Measurements from ENCODE around the gene MPST. TPM values are rescaled to one million over a fixed set of nuclear protein-coding genes. Genes with fewer than 3 reads are reported as not detected.

The MPST gene
- total RNA-seq, 1 experiment from 2014 or later, result 73.0 TPM

- CTCF ChIA-PET, result no interaction called here
- intact Hi-C loops (cut with micrococcal nuclease; ENCODE audit: unreplicated experiment), result no loop called here
- Mint-ChIP-seq H3K9me3 (ENCODE audit: low read depth, unreplicated experiment) (no peaks in the 10 kb centered on the region), H3K36me3 (ENCODE audit: insufficient read depth, unreplicated experiment) (no peaks in the 10 kb centered on the region), H3K4me1 (ENCODE audit: low read depth, unreplicated experiment) (peaks cover 25% of the 10 kb centered on the region), H3K27me3 (ENCODE audit: unreplicated experiment) (peaks cover 8% of the 10 kb centered on the region), H3K27ac (ENCODE audit: unreplicated experiment) (no peak overlapping the region), H3K4me3 (ENCODE audit: low read depth, unreplicated experiment) (no peak overlapping the region)
- TF ChIP-seq CTCF (IDR thresholded peaks at IDR 0.05; ENCODE audit: unreplicated experiment), result no peak
- no peak for DNase-seq
- BruUV-seq (replicated peaks), result no TSS peak
Measured at GRCh38 chr22:37059876-37060449, 40.4 kb downstream of the MPST start.

DNA sequence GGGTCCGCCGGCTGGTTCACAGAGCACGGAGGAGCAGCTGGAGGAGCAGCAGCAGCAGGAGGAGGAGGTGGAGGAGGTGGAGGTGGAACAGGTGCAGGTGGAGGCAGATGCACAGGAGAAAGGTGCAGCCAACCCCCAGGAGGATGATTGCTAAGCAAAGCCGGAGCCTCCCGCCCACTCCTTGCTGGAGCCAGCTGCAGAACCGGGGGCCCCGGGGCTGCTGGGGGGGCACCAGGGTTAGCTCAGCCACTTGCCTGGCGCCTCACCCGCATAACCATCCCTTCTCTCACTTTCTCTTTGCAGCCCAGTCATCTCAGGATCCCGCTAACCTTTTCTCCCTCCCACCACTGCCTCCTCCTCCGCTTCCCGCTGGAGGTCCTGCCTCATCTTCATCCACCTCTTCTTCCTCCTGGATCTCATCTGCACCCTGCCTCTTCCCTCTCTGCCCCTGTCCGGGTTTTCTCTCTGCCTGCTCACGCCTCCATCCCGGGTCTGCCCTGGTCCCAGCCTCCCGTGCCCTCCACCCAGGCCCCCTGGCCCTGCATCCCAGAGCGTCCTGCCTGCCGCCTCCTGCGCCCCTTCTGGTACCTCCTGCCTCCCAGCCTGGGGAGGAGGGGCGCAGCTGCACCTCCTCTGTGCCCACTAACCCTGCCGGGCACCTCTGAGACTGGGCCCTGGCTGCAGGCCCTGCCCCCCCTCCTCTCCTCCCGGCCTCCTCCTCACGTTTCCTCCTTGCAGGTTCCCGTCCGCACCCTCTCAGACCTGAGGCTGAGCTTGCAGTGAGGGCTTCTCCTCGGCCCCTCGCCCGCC lies 41.5 kb downstream of the MPST start:
- Mint-ChIP-seq H3K4me1 (ENCODE audit: low read depth, unreplicated experiment) (peaks cover 30% of the 10 kb centered on the region), H3K4me3 (ENCODE audit: low read depth, unreplicated experiment) (no peak overlapping the region), H3K9me3 (ENCODE audit: low read depth, unreplicated experiment) (no peaks in the 10 kb centered on the region), H3K27me3 (ENCODE audit: unreplicated experiment) (peaks cover 10% of the 10 kb centered on the region), H3K36me3 (ENCODE audit: insufficient read depth, unreplicated experiment) (no peaks in the 10 kb centered on the region), H3K27ac (ENCODE audit: unreplicated experiment) (no peak overlapping the region)
- CTCF ChIA-PET, result no interaction called here
- no TSS peak for BruUV-seq (replicated peaks)
- DNase-seq, result no peak
- intact Hi-C loops (cut with micrococcal nuclease; ENCODE audit: unreplicated experiment), result no loop called here
- TF ChIP-seq CTCF (IDR thresholded peaks at IDR 0.05; ENCODE audit: unreplicated experiment), result no peak

DNA sequence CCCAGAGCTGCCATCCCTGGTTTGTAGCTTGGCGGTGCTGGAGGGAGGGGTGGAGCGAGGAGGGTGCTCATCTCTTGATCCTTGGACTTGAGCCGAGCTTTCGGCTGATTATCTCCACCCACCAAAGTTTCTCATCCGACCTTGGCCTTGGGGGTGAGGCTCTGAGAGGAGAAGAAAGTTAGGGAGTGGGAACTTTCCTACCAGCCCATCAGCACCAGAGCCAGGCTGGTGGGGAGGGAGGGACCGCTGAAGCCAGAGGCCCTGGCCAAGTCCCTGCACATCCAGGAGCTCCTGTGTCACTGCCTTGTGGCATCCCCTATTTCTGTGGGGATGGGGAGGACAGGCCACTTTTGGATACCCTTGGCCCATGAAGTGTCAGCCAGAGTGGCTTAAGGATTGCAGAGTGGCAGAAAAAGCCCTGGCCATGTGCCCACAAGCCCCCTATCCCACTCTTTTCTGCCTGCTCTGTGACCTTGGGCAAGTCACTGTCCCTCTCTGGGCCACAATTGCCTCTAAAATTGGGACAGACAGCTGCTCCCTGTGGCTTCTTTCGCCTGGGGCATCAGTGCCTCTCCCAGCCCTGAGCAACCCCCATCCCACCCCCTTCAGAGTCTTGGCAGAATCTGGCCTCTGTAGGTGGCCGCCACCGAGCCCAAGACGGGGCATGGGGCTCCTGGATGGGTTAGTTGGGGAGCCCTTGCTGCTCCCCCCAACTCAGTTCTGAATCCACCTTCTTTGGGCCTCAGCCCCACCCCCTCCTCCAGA lies 42.3 kb downstream of the MPST start:
- Mint-ChIP-seq H3K27ac (ENCODE audit: unreplicated experiment) (no peak overlapping the region), H3K4me3 (ENCODE audit: low read depth, unreplicated experiment) (no peak overlapping the region), H3K4me1 (ENCODE audit: low read depth, unreplicated experiment) (peaks cover 30% of the 10 kb centered on the region), H3K36me3 (ENCODE audit: insufficient read depth, unreplicated experiment) (no peaks in the 10 kb centered on the region), H3K27me3 (ENCODE audit: unreplicated experiment) (peaks cover 15% of the 10 kb centered on the region), H3K9me3 (ENCODE audit: low read depth, unreplicated experiment) (no peaks in the 10 kb centered on the region)
- no peak for TF ChIP-seq CTCF (IDR thresholded peaks at IDR 0.05; ENCODE audit: unreplicated experiment)
- BruUV-seq (replicated peaks), result no TSS peak
- CTCF ChIA-PET, result no interaction called here
- intact Hi-C loops (cut with micrococcal nuclease; ENCODE audit: unreplicated experiment), result no loop called here
- no peak for DNase-seq

GRCh38 chr22:37062376-37062675 lies 42.8 kb downstream of the MPST start:
- CTCF ChIA-PET, result no interaction called here
- Mint-ChIP-seq H3K27me3 (ENCODE audit: unreplicated experiment) (peaks cover 20% of the 10 kb centered on the region), H3K4me1 (ENCODE audit: low read depth, unreplicated experiment) (peaks cover 30% of the 10 kb centered on the region), H3K9me3 (ENCODE audit: low read depth, unreplicated experiment) (no peaks in the 10 kb centered on the region), H3K36me3 (ENCODE audit: insufficient read depth, unreplicated experiment) (no peaks in the 10 kb centered on the region), H3K4me3 (ENCODE audit: low read depth, unreplicated experiment) (no peak overlapping the region), H3K27ac (ENCODE audit: unreplicated experiment) (no peak overlapping the region)
- no peak for TF ChIP-seq CTCF (IDR thresholded peaks at IDR 0.05; ENCODE audit: unreplicated experiment)
- intact Hi-C loops (cut with micrococcal nuclease; ENCODE audit: unreplicated experiment), result no loop called here
- DNase-seq, result no peak
- no TSS peak for BruUV-seq (replicated peaks)
